NCI-H128 (cell line): Measurements from ENCODE around the gene LZTR1.
A peak's percentile ranks its signal among the peaks of the same experiment; 100 is the strongest.
"Not testable (repeated sequence)": the region's sequence is repeated elsewhere in the genome, so short reads cannot be mapped to it uniquely, and the experiment has no call there.

Experiments
- DNase-seq: peaks from one replicate; lab custom pipeline; 2025; ENCODE audit not compliant: unreplicated experiment; lab: John Stamatoyannopoulos, UW

LZTR1 gene

GRCh38 chr22:20981787-20982562 lies at the start of gene LZTR1:
Gene LZTR1 (plus strand): TSS chr22:20982297. CDS start chr22:20982372, 75 bp downstream.
- peak; percentile 16 for DNase-seq

GRCh38 chr22:20933910-20934309 lies 48.2 kb upstream of the LZTR1 start:
- no peak for DNase-seq

GRCh38 chr22:20935049-20935448 lies 47.0 kb upstream of the LZTR1 start:
- DNase-seq = not testable (repeated sequence)

- not testable (repeated sequence) for DNase-seq
Observed at GRCh38 chr22:20935780-20936539, 46.1 kb upstream of the LZTR1 start.

- no peak for DNase-seq
Observed at GRCh38 chr22:20937031-20937793, 44.9 kb upstream of the LZTR1 start.

- DNase-seq = no peak
Observed at GRCh38 chr22:20937794-20938671, 44.1 kb upstream of the LZTR1 start.

GRCh38 chr22:20939457-20940185 lies 42.5 kb upstream of the LZTR1 start:
- DNase-seq = not testable (repeated sequence)

- DNase-seq = no peak
Observed at GRCh38 chr22:20940186-20940651, 41.9 kb upstream of the LZTR1 start.

- no peak for DNase-seq
Observed at GRCh38 chr22:20940904-20941385, 41.2 kb upstream of the LZTR1 start.

GRCh38 chr22:20942203-20942902 lies 39.7 kb upstream of the LZTR1 start:
- not testable (repeated sequence) for DNase-seq

- no peak for DNase-seq
Observed at GRCh38 chr22:20943104-20943933, 38.8 kb upstream of the LZTR1 start.

- no peak for DNase-seq
Observed at GRCh38 chr22:20944042-20944441, 38.1 kb upstream of the LZTR1 start.

GRCh38 chr22:20945578-20945934 lies 36.5 kb upstream of the LZTR1 start:
- no peak for DNase-seq

- no peak for DNase-seq
Observed at GRCh38 chr22:20946080-20946986, 35.8 kb upstream of the LZTR1 start.

GRCh38 chr22:20946991-20947390 lies 35.1 kb upstream of the LZTR1 start:
- DNase-seq = no peak

- DNase-seq = no peak
Observed at GRCh38 chr22:20948450-20948849, 33.6 kb upstream of the LZTR1 start.

- DNase-seq = no peak
Observed at GRCh38 chr22:20948989-20949388, 33.1 kb upstream of the LZTR1 start.
